Left lobe of liver (tissue), 2 donors: ENCODE measurements around the gene CNPY1. TPM values are rescaled to one million over a fixed set of nuclear protein-coding genes. Genes with fewer than 3 reads are reported as not detected.

Source experiments
- ATAC-seq: fragments of 200-7000 bp; cut with Tn5 transposase; one replicate; pipeline ENCODE4 v1.9.1; 2020; ENCODE audit warnings: mild to moderate bottlenecking, moderate library complexity
- DNase-seq: peaks from one replicate; pipeline ENCODE4 v3.0.0-alpha.2; 2020; ENCODE audit warnings: low spot score
- total RNA-seq: library from RNA; stranded (reverse); gene quantifications from one replicate; pipeline ENCODE4 v1.2.1, GENCODE V29; 2021
- donor health status: DM: no; HTN: no; CAD: no; lungs with moderate emphysema.
- donor health status: DM: no; HTN: yes; CAD: no.

The CNPY1 gene
- total RNA-seq, 1 donor from 2014 or later, result not detected

DNA sequence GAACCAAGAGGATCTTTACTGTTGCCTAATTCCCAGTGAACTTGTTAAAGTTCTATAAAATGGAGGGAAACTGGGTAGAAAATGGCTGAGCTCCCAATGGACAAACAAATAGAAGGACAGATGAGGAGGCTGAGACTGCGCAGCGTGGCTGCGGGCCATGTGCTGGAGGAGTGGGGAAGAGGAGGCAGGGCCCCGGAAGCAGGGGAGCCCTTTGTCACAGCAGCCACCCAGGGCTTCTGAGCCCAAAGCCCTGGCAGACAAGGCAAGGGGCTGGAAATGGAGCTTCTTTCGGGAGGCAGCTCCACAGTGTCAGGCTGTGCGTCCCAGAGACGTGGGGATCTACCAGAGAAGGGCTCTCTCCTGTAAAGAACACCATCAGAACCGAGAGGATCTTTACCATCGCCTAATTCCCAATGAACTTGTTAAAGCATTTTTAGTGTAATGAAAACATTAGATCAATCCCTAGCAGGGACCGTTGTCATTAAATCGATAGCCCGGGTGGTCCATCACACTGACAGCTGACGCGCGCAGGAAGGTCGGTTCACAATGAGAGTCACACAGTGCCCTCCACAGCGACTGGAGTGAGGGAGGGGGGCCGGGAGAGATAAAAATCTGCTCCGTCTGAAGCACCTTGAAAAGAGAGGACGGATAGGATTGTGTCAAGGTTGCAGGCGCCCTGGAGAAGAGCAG, 14.0 kb upstream of the CNPY1 start:
- ATAC-seq (no peak), DNase-seq (no peak)

DNA sequence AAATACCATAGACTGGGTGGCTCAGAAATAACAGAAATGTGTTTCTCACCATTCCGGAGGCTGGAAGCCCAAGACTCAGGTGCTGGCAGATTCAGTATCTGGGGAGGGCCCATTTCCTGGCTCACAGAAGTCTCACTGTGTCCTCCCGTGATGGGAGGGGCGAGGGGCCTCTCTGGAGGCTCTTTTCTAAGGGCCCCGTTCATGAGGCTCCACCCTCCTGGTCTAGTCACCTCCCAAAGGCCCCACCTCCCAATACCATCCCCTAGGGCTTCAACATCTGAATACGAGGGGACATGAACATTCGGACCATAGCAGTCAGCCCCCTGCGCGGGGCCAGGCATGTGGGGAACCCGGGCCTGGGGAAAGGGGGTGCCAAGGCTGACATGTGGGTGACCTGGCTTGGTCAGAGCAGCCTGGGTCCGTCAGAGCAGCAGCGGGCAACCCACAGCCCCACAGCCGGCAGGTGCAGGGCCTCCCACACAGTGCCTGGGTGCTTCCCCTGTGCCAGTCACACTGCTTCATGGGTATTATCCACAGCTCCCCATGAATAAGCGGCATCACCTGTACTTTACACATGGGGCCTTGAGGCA, 13.3 kb upstream of the CNPY1 start:
- no peak for DNase-seq
- ATAC-seq, result no peak

DNA sequence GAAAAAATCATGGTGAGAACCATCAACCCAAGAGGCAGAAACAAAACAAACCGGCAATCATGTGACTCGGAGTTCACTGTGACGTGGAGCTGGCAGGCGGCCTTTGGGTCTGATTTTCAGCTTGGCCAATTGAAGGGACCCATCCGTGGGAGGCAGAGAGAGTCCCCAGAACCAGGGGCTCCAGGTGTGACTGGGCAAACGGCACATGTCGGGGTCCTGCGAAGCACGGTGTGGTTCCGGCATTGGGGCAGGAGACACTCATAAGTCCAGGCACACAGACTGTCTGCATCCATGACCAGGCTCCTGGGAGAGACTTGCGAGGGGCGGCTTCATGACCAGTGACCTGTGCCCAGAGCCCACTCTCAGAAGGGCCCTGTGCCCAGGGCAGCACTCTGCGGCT, 12.6 kb upstream of the CNPY1 start:
- DNase-seq (no peak), ATAC-seq (no peak)

DNA sequence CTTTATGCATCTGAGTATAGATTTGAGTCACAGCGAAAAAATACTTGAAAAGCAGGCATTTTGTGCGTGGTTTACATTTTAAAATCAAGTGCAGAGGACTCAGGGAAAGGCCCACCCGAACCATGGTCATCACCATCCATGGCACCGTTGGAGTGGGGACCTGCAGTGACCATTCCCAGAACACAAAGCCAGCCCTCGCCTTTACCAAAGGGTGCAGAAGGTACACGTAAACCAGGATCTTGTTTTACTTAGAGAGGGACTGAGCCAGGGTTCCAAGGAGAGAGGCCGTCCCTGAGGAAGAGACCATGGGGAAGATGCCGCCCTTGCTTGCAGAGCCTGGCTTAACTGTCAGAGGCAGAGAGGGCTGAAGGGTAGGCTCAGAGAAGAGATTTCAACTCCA, 12.0 kb upstream of the CNPY1 start:
- ATAC-seq, result no peak
- no peak for DNase-seq

DNA sequence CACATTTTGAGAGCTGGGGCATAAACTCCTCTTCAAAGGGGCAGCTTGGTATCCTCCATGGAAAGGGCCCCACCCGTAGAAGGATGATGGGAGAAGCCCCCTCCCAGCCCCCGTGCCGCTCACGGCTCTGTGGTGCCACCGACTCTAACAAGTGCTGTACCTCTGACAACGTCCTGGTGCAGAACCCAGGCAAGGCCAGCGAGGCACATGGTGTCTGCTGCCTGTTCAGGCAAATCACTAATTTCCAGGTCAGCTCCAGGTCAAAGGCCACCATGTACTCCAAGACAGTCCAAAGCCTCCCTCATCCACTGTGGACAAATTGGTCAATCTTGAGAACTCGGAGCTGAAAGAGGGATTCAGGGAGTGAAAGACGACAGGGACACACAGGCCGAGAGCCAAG, 11.4 kb upstream of the CNPY1 start:
- DNase-seq (no peak), ATAC-seq (no peak)

DNA sequence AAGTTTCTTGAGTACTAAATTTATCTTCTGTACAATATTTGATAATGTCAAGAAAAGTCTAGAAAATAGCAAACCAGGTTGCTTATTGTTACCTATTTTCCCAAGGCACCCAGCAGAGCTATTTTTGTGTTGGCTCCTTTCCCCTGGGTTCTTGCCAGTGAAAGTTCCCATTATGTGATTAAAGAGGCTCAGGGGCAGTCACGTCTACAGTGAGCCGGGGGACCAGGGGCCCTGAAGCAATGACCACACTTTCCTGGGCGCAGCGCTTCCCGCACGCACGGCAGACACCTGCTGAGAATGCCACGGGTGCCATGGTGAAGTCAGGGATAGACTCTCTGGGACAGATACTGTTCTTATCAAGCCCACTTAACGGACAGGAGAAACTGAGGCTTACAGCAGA, 10.4 kb upstream of the CNPY1 start:
- ATAC-seq, result no peak
- no peak for DNase-seq

DNA sequence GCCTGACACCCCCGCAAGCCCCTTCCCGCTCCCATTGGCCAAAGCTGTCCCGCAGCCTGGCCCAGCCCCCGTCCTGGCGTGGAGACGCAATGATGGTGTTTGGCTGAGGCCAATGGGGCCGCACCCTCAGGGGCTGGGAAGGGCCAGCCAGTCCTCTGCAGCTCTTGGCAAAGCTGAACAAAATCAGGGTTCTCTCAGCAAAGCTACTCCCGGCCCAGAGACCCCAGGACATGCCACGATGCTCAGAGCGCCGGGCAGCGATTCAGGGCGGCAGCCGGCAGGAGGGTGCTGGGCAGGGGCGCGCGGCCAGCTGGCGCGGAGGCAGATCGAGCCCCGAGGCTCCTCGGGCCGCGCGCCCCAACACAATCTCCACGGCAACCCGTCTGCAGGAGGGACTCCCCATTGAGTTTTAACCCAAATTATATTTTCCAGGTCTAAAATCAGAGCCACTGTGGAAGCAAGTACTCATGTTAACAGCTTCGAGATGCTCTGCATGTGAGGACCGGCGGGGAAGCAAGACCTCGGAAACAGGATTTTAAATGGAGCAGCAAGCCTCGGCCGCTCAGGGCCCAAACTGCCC, 8.8 kb upstream of the CNPY1 start:
- DNase-seq, result no peak
- ATAC-seq, result no peak

DNA sequence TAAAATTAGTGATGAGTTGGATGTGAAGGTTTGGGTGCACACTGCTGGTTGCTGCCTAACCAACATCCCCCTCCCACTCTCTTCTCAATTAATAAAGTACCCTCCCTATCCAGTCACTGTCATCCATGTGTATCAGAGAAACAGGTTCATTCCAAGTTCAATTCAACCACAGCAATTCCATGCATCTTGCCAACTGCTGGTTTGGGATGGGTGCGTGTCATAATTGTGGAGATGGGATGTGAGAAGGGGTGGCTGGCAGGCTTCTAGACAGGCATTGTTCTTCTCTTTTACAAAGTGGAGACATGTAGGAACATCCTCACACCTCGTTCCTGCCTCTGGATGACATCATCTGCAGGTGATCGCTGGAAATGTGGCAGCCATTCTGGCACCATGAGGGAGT, 7.5 kb upstream of the CNPY1 start:
- ATAC-seq, result no peak
- DNase-seq, result no peak

DNA sequence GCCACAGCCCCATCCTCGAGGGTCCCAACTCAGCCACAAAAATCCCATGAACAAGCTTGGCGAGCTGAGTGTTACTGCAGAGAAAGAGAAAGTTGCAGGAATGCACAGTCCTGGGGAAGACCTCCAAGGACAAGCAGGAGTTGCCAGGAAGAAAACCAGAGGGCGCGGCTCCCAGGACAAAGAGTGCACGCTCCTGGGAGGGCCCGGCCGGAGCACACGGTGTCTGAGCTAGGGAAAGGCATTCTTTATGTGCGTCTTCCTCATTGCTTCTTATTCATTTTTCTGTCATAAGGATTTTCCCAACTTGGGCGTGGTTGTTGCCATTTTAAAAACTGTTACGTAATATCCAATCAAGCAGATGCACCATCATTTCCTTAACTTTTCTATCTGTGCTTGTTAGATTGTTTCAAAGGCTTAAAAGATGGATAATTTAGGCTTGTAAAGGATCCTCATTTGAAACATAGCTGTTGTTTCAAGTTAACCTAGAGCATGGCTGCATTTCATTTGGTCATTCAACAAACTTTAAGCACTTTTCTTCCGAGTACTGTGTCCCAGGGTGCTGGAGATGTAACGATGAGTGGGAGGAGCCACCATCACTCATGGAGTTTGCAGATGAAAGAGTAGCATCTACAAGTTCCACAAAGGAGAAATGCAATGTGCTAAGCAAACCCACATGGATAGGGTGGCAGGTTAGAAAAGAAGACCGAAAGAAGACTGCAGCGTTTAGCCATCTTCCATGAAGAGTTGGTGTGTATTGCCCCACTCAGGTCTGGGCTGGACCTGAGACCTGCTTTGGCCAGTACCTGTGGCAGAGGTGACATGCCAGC, 5.6 kb upstream of the CNPY1 start:
- DNase-seq, result no peak

DNA sequence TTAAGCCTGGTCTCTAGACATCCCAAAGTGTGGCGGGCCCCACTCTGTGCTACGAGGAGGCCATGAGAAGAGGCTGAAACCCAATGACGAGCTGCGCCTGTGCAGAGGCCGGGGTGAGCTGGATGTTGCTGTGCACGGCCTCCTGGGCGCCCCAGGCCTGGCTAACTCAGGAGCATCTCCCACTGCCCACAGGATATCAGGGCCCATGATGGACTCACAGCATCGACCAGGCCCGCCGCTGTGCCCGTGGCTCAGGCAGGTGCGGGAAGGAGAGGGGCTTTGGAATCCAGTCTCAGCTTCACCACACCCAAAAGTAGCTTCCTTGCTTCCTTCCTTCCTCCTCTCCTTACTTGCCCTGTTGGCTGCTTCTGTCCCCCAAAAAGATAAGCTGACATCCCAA, 4.6 kb upstream of the CNPY1 start:
- DNase-seq, result no peak
- no peak for ATAC-seq

More for the DNA sequence above, 5.6 kb upstream of the CNPY1 start:
- ATAC-seq, result no peak

DNA sequence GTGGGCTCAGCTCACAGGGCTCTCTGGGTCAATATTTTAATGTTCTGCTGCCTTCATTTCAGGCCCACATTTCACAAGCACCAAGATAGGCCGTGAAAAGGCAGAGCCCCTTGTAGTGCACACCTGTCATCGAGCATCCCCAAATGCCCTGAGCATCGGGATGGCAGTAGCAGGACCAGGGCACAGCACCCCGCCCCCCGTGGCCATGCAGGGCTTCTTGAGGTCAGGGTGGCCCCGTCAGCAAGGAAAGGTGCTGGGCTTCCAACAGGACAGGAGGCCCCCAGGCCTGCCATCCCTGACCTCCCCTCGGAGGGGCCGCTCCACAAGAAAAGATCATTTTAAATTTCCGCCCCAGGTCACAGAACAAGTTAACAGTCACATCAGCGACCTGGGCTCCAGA, 2.9 kb upstream of the CNPY1 start:
- DNase-seq, result no peak
- ATAC-seq, result no peak

DNA sequence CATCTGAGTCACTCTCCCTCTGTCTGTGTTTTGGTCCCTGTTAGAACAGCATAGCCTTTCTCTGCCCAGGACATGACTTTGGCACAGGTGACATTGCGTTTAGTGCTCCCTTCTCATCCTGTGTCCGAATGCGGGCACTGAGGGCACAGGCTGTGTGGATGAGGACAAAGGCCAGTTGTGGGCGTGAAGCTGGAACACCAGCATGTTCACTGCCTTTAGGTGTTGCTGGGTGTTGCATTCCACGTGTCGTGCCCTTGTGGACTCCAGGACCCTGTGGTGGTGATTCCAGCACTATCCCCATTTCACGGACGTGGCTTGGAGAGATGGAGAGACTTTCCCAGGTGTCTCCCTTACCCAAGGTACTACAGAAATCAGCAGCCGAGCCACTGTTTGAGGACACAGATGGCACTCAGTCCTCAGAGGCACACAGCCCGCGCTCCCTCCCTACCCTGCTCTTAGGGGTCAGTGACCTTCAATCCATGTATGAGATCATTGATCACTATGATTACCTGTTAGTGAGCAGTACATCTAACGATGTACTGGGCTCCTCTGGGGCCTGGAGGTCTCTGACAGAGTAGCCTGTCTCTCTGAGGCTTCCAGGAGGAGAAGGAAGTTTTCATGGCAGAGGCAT, 917 bp upstream of the CNPY1 start:
- DNase-seq, result peak; percentile 91
- peak; percentile 90 for ATAC-seq

DNA sequence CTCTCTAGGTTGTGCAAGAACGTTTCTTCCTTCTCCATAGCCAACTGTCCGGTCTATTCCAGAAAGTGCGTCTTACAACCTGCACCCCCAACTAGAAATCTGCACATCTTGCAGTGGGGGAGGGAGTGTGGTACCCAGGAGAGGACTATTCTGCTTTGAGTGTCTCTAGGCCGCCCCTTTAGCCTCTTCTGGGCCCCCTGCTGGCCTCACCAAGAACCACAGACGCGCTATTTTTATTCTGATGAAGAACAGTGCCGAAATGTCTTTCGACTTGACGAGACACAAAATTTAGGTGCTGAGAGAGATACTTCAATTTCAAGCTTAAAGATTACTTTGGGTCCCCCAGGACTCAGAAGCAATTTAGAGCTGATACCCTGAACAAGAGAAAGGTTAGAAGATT, 1.0 kb downstream of the CNPY1 start:
- no peak for DNase-seq
- ATAC-seq, result no peak

DNA sequence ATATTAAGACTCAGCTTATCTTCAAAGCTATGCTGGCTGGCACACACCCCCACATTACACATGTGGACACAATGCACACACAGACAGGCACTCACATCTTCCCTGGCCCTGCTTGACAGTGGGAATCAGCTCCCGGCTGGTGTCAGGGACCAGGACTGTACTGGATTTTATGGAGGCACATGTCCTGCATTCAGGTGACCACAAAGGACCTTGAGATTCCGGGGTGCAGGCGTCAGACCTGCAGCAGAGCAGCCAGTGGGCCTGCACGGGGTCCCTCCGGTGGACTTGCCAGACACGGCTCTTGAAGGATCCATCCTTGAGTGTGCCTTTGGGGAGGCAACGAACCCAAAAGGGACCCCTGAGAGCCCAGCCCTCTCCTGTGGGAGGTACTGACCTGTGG, 1.9 kb downstream of the CNPY1 start:
- no peak for DNase-seq
- ATAC-seq, result no peak

DNA sequence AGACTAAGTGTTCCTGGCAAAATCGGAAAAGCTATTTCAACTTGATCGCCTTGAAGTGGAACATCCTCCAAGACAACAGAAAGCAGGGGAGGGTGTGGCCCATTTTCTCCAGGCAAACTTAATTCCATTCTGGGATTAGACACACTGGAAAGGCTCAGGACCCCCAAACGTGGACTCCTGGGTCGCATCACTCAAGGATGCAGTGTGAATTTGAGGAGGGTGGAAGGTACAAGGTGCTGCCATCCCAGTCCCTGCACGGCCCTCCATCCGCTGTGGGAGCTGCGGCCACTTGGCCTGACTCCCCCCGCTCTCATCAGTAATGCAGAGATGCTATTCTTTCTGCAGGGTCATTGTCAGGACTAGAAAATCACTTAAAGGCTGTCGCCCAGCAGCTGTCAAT, 2.4 kb downstream of the CNPY1 start:
- DNase-seq, result no peak
- no peak for ATAC-seq

DNA sequence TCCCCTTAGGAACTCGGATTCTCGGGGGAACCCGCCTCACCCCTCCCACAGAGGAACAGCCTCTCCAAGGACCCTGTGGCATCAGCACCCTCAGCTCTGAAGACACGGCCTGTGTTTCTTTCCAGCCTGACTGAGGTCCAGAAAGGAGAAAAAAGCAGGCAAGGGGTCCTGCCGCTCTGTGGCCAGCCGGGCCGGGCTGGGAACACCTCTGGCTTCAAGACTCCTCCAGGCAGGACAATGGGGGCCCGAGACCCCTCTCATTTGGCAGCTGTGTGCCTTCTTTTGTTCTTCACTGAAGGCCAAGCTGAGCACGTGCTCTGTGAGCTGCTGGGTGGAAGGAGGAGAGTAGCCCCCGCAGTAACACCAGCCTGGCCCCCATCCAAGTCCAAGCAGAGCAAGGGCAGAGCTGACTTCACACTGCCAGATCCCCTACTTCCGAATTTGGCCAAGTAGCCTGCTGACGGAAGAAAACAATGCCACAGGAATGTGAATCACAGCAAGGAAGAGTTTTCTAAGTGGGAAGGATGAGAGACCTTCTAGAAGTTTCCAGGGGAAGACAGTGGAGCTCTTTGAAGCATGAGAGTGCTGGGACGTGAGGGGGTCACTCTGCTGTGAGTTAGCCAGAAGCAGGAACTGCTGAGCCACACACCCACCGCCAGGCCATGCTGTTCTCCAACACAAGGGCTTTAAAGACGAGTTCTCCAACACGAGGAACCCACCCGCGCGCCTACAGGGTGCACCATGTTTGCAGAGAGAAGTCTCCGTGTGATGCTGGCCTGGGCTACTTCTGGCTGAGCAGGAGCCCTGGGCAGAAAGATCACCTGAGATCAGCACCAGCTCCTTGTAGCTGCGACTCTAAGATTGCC, 3.1 kb downstream of the CNPY1 start:
- no peak for ATAC-seq

DNA sequence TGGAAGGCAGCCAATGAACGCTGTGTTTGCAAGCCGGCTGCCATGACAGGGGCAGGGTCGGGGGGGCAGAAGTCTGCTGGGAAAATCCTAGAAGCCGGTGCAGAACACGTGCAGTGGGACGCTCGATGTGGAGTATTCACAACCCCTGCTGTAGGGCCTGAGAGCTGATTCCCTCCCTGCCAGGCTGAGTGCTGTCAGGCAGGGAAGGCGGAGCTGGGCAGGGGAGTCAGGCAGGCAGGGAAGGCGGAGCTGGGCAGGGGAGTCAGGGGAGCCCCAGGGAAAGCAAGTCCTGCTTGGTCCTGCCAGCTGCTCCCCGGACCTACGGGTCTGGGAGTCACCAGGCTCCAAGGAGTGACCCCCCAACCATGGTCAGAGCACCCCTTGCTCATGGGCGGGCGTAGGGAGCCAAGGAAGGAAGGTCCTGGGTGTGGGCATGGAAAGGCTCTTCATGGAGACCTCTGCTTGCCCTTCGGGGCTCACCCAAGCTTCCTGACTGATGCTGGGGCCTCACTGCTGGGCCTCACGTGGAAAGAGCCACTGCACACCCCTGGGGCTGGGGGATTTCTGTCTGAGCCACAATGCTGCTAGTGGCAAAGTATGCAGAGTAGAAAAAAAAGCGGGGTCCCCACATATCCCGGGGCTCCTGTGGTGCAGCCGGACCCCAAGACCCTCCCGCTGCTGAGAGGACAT, 4.2 kb downstream of the CNPY1 start:
- ATAC-seq (no peak), DNase-seq (no peak)

More for the DNA sequence above, 3.1 kb downstream of the CNPY1 start:
- no peak for DNase-seq

DNA sequence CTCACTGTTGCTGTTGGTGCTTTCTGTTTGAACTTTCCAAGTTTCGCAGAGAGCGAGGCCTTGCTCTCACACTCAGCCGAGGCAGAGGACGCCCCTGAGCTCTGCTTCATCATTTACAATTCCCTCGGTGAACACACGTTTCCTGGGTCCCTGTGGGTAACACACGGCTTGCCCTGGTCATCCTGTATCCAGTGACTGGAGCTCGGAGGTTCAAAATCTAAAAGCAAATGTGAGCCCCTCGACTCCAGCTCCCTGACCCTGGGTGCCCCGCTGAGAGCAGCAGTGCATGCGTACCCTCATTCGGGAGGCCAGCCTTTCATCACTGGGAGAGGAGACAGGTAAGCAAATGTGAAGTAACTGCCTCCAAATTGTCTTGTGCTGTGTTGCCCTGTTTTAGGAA, 5.8 kb downstream of the CNPY1 start:
- no peak for DNase-seq
- no peak for ATAC-seq

DNA sequence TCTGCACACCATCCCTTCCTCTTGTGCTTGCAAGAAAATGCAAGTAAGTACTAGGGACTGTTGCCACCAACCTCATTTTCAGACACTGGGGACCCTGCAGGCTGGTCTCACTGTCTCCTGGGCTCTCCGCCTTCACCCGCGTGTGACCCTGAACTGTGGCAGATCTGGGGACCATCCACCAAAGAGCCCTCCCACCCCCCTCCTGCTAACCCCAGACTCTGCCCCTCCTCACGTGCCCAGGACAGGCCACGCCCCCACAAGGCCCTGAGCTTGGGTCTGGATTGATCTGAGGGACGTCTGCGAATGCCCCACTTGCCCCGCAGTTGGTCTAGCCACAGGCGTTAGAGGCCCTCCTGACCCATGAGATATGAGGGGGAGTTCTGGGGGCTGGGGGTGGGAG, 8.1 kb downstream of the CNPY1 start:
- ATAC-seq, result no peak
- no peak for DNase-seq

DNA sequence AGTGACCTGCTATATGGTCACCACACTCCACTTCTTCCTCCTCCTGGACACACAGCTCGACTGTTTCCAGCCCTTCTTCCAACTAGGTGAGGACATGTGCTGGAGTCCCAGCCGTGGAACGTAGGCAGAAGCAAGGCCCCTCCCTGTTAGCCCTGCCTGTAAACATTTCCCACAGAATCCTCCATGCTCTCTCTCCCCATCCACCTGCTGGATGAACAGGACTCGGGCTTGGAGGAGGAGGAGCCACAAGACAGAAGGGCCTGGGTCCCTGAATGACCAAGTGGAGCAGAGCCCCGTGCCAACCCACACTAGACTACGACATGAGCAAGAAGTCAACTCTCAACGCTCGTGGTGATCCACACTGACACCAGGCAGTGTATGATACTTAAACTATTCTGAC, 9.9 kb downstream of the CNPY1 start:
- no peak for ATAC-seq
- no peak for DNase-seq
